ENCODE measurements around the gene UPB1. TPM values are rescaled to one million over a fixed set of nuclear protein-coding genes. Genes with fewer than 3 reads are reported as not detected.

UPB1 gene
- total RNA-seq, 1 experiment from 2014 or later, result not detected

DNA sequence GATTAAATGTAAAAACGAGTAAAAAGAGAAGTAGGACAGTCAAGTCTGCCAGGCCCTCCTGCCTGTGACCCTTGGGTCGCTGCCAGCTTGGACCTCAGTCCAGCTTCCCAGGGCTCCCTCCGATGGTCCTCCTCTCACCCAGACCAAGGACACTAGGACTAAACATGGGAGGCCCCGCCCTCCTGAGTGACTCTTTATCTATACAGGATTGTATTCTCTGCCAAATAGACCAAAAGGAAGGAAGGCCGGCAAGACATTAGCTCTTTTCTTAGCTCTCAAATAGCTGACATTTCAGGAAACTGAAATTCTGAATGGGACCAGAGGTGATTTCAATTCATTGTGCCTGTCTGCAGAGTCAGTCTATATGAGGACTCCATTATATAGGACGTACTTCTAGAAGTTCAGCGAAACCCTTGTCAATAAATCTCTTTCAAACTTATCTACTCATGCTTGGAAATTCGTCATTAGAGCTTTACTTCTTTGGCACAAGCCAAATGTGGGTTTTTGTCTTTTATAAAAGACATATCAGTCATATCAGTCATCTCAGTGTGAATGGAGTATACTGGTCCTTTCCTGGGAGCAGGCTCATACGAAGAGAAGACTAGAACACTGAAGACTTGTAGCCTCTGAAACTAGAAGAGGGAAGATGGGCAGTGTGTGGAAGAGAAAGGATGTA, 39.2 kb upstream of the UPB1 start:
- ChIA-PET CTCF (interaction anchor here (0.6 kb wide), 1 partner anchor 696 kb away, joined by 3 read pairs; no protein-coding TSS in a partner anchor), POLR2A (interaction anchor here (0.6 to 0.9 kb wide), 2 partner anchors 10 to 19 kb away, joined by 3 read pairs; no protein-coding TSS in a partner anchor)
- DNase-seq (ENCODE audit: unreplicated experiment), result no peak
- intact Hi-C loops (cut with micrococcal nuclease), result no loop called here
- H3K36me3 Mint-ChIP-seq (ENCODE audit: insufficient read depth, unreplicated experiment), result no peaks in the 10 kb centered on the region
- BruUV-seq (replicated peaks), result no TSS peak
- H3K9me3 Mint-ChIP-seq (ENCODE audit: unreplicated experiment), result no peaks in the 10 kb centered on the region
- no peak for TF ChIP-seq CTCF (IDR thresholded peaks at IDR 0.05; ENCODE audit: unreplicated experiment)
- H3K4me3 Mint-ChIP-seq (ENCODE audit: unreplicated experiment), result no peak overlapping the region
- peaks cover 10% of the 10 kb centered on the region for H3K27me3 Mint-ChIP-seq (ENCODE audit: insufficient read depth, unreplicated experiment)
- H3K4me1 Mint-ChIP-seq (ENCODE audit: insufficient read depth, unreplicated experiment), result no peaks in the 10 kb centered on the region
- no peak overlapping the region for H3K27ac Mint-ChIP-seq (ENCODE audit: low read depth, unreplicated experiment)

- DNase-seq (ENCODE audit: unreplicated experiment), result no peak
- no peak for TF ChIP-seq CTCF (IDR thresholded peaks at IDR 0.05; ENCODE audit: unreplicated experiment)
- H3K9me3 Mint-ChIP-seq (ENCODE audit: unreplicated experiment), result no peaks in the 10 kb centered on the region
- H3K4me3 Mint-ChIP-seq (ENCODE audit: unreplicated experiment), result no peak overlapping the region
- H3K36me3 Mint-ChIP-seq (ENCODE audit: insufficient read depth, unreplicated experiment), result no peaks in the 10 kb centered on the region
- no peak overlapping the region for H3K27ac Mint-ChIP-seq (ENCODE audit: low read depth, unreplicated experiment)
- H3K4me1 Mint-ChIP-seq (ENCODE audit: insufficient read depth, unreplicated experiment), result no peaks in the 10 kb centered on the region
- ChIA-PET CTCF (interaction anchor here (1.2 kb wide), 1 partner anchor 72 kb away, joined by 3 read pairs; no protein-coding TSS in a partner anchor), POLR2A (no interaction called here)
- intact Hi-C loops (cut with micrococcal nuclease), result no loop called here
- BruUV-seq (replicated peaks), result no TSS peak
- H3K27me3 Mint-ChIP-seq (ENCODE audit: insufficient read depth, unreplicated experiment), result peaks cover 10% of the 10 kb centered on the region
Measured at GRCh38 chr22:24457894-24458420, 37.2 kb upstream of the UPB1 start.

GRCh38 chr22:24459911-24460310, 35.2 kb upstream of the UPB1 start:
- POLR2A ChIA-PET, result no interaction called here
- no peaks in the 10 kb centered on the region for H3K9me3 Mint-ChIP-seq (ENCODE audit: unreplicated experiment)
- no peak overlapping the region for H3K27ac Mint-ChIP-seq (ENCODE audit: low read depth, unreplicated experiment)
- H3K4me3 Mint-ChIP-seq (ENCODE audit: unreplicated experiment), result no peak overlapping the region
- H3K36me3 Mint-ChIP-seq (ENCODE audit: insufficient read depth, unreplicated experiment), result no peaks in the 10 kb centered on the region
- TF ChIP-seq CTCF (IDR thresholded peaks at IDR 0.05; ENCODE audit: unreplicated experiment), result no peak
- no peaks in the 10 kb centered on the region for H3K4me1 Mint-ChIP-seq (ENCODE audit: insufficient read depth, unreplicated experiment)
- DNase-seq (ENCODE audit: unreplicated experiment), result no peak
- CTCF ChIA-PET, result no interaction called here
- peaks cover 10% of the 10 kb centered on the region for H3K27me3 Mint-ChIP-seq (ENCODE audit: insufficient read depth, unreplicated experiment)
- no TSS peak for BruUV-seq (replicated peaks)
- intact Hi-C loops (cut with micrococcal nuclease), result no loop called here

DNA sequence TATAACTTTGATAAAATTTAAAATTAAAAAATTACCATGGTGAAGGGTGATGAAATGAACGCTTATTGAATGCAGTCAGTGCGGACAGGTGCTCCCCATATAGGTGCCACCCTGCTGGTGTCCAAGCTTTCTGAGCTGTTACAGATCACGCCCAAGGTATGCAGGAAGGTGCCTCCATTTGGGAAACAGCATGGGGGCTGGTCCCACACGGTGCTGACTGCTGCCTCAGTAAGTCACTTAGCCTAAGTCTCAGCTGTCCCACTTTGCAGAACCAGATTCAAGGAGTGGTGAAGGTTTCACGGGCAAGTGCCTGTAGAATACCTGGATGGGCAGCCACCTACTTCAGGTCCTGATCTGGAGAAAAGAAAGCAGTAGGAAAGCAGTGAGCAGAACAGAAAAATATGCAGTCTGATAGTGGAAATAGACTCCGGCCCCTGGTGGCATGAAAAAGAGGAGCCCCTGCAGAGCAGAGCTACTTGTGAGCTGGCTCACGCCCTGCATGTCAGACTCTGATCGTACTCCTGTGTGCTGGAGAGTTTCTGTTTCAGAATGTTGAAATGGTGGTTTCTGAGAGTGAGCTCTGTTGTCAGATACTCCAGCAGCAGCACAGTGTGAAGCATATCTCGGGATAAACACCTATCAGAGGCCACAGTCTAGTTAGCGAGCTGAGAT, 34.6 kb upstream of the UPB1 start:
- intact Hi-C loops (cut with micrococcal nuclease), result no loop called here
- no peak overlapping the region for H3K27ac Mint-ChIP-seq (ENCODE audit: low read depth, unreplicated experiment)

More for the DNA sequence above, 34.6 kb upstream of the UPB1 start:
- no peak for TF ChIP-seq CTCF (IDR thresholded peaks at IDR 0.05; ENCODE audit: unreplicated experiment)
- H3K9me3 Mint-ChIP-seq (ENCODE audit: unreplicated experiment), result no peaks in the 10 kb centered on the region
- no peak for DNase-seq (ENCODE audit: unreplicated experiment)
- BruUV-seq (replicated peaks), result no TSS peak
- H3K4me1 Mint-ChIP-seq (ENCODE audit: insufficient read depth, unreplicated experiment), result peaks cover 3% of the 10 kb centered on the region
- ChIA-PET POLR2A (no interaction called here), CTCF (interaction anchor here (0.6 to 1.0 kb wide), 2 partner anchors 23 to 67 kb away, joined by 3 read pairs; no protein-coding TSS in a partner anchor)
- H3K4me3 Mint-ChIP-seq (ENCODE audit: unreplicated experiment), result no peak overlapping the region
- no peaks in the 10 kb centered on the region for H3K36me3 Mint-ChIP-seq (ENCODE audit: insufficient read depth, unreplicated experiment)
- peaks cover 10% of the 10 kb centered on the region for H3K27me3 Mint-ChIP-seq (ENCODE audit: insufficient read depth, unreplicated experiment)
